Right lobe of liver (tissue), 6 donors: ENCODE results near the gene TFF3. TPM values are rescaled to one million over a fixed set of nuclear protein-coding genes. Genes with fewer than 3 reads are reported as not detected.

ENCODE experiments used
- ATAC-seq, 4 donors: fragments of 200-7000 bp; cut with Tn5 transposase; one replicate each; pipeline ENCODE4 v1.9.1; 2020; ENCODE audit warnings: mild to moderate bottlenecking in 4 of 4, moderate library complexity in 4 of 4
- DNase-seq, 3 donors: peaks; one replicate each; pipeline ENCODE4 v3.0.0-alpha.2; 2020
- H3K27ac ChIP-seq, 3 donors: fragments of 200-600 bp; one replicate each; pipeline ENCODE4 v1.8.0; 2022
- H3K27me3 ChIP-seq, 2 donors: fragments of 200-600 bp; one replicate each; pipeline ENCODE4 v1.8.0; 2022
- H3K36me3 ChIP-seq, 4 donors: fragments of 200-600 bp; sonication (generic) in 1 of 4; one replicate each; pipeline versions ENCODE4 v1.5.1 to v1.8.0; 2017 to 2022; ENCODE audit warnings: control low read depth in 1 of 4
- H3K4me1 ChIP-seq, 4 donors: fragments of 200-600 bp; sonication (generic) in 1 of 4; one replicate each; pipeline versions ENCODE4 v1.5.1 to v1.8.0; 2017 to 2022; ENCODE audit warnings: control low read depth in 1 of 4
- H3K4me3 ChIP-seq, 3 donors: fragments of 200-600 bp; one replicate each; pipeline ENCODE4 v1.8.0; 2022
- H3K9me3 ChIP-seq, 4 donors: fragments of 200-600 bp; sonication (generic) in 1 of 4; one replicate each; pipeline versions ENCODE4 v1.5.1 to v1.8.0; 2017 to 2022; ENCODE audit warnings: control low read depth in 1 of 4
- CTCF ChIP-seq, 4 donors: fragments of 200-600 bp in 3 of 4; fragments of 450-650 bp in 1 of 4; IDR thresholded peaks; one replicate each; pipeline versions ENCODE4 v1.5.1 to v1.8.0; 2016 to 2022; ENCODE audit warnings: antibody characterized with exemption in 4 of 4, mild to moderate bottlenecking in 2 of 4
- POLR2A ChIP-seq: fragments of 450-650 bp; IDR thresholded peaks from one replicate; pipeline ENCODE4 v1.6.1; 2017; ENCODE audit warnings: antibody characterized with exemption, mild to moderate bottlenecking
- WGBS: methylation state at CpG from one replicate; pipeline ENCODE4 v1.1.6; 2018; ENCODE audit warnings: low coverage, low lambda C conversion rate; ENCODE audit not compliant: insufficient coverage; ENCODE audit errors: missing lambda C conversion rate; 5-methylcytosine and 5-hydroxymethylcytosine counted together
- intact Hi-C, 2 donors: fragments of 100-400 bp; cut with DNase I; formaldehyde crosslinking; loops; one replicate each; pipeline versions ENCODE4 v1.11.2 to v1.14.1; 2022
- total RNA-seq, 6 experiments: library from RNA; depleted of rRNA in 2 of 6; stranded (reverse); fragments of >200 nt in 2 of 6; fragmentation: NEBNext Ultra II Directional in 3 of 6; extraction: Animal tissue kit (Norgen Biotek cat#: 25700) in 3 of 6; gene quantifications; one replicate each; pipeline versions ENCODE4 v1.1.0 to v1.2.4, GENCODE V29; 2016 to 2023
- donor health status: DM: no; HTN: yes; CAD: no.
- donor health status: DM: no; HTN: no; CAD: no.
- donor health status: DM: no; HTN: no; CAD: no.
- donor health status: DM: no; HTN: yes; CAD: no.
- donor health status: DM: no; HTN: yes; CAD: no.

The TFF3 gene
- total RNA-seq, 6 experiments from 2014 or later: 0.88 to 6.8 (median 2.5) TPM

DNA sequence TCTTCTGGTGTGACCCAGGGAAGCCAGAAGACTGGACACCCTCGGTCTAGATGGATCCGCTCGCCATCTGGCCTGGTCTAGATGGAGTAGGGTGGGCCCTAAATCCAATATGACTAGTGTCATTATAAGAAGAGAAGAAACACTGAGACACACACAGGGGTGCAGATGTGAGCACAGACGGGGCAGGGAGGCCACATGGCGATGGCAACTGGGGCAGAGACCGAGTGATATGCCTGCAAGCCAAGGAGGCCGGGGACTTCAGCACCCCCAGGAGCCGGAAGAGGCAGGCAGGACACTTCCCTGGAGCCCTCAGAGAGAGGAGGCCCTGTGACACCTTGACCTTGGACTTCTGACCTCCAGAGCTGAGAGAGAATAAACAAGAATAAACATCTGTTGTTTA is 5.6 kb upstream of the TFF3 start:
- WGBS: 81% methylated on average over 4 of the region's 8 CpGs
- no peaks in the 10 kb centered on the region for H3K27me3 ChIP-seq
- no peaks in the 10 kb centered on the region for H3K4me1 ChIP-seq
- no peak overlapping the region for H3K27ac ChIP-seq
- no peaks in the 10 kb centered on the region for H3K36me3 ChIP-seq
- no peak for TF ChIP-seq POLR2A
- TF ChIP-seq CTCF (IDR thresholded peaks at IDR 0.05): no peak
- H3K9me3 ChIP-seq: no peaks in the 10 kb centered on the region
- ATAC-seq (no peak), DNase-seq (no peak)
- H3K4me3 ChIP-seq: no peak overlapping the region
- intact Hi-C loops: no loop called here

DNA sequence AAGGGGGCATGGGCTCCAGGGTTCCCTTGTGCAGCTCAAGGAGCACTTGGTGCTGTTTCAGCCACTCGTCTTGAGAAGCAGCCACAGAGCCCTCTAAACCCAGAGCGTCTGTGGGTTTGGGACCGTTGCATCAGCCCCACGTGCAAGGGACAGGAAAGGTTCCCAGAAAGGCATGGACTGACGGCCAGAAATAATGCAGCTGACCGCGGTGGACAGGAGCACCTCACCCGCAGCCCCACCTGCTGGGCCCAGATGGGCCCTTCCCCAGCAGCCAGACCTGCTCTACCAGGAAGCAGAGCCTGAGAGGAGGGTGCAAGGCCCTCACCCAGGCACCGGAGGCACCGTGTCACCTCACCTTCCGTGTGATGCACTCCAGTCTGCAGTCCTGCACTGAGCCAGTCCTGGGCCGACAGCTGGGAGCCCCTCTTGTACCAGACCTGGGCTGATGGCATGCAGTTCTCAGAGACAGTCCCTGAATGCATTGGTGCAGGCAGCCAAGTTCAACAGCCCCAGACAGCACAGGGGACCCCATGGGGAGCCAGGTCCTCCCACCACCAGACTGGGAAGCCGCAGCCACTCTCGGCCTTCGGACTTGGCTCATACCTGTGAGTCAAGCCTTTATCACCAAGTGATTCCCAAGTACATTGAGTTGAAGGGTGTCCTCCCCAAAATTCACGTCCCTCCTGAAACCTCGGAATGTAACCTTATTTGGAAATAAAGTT is 4.8 kb upstream of the TFF3 start:
- TF ChIP-seq CTCF (IDR thresholded peaks at IDR 0.05) (no peak), POLR2A (no peak)
- H3K9me3 ChIP-seq: no peaks in the 10 kb centered on the region
- H3K27me3 ChIP-seq: no peaks in the 10 kb centered on the region
- ATAC-seq: peak in 3 of 4 donors; percentile 4 to 26 (median 17)
- H3K36me3 ChIP-seq: no peaks in the 10 kb centered on the region
- intact Hi-C loops: no loop called here
- no peak overlapping the region for H3K4me3 ChIP-seq
- 100% methylated on average over 1 of the region's 17 CpGs for WGBS
- no peak for DNase-seq
- no peak overlapping the region for H3K27ac ChIP-seq
- H3K4me1 ChIP-seq: no peaks in the 10 kb centered on the region

DNA sequence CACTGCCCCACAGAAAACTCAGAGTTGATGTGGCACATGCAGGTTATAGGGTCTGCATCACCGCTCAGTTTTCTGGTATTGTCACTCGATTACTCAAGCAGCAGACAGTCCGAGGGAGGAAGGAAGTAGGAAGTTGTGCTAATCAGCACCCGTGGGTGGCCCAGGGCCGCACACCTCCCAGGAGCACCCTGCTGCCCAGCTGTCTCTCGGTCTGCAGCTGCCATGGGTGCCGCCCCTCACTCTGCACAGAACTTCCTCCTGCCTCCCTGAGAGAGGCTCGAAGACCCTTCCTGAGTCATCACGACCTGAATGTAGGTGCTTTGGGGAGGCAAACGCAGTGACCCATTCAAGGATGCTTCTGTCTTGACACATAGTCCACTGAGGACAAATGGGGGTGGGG is 4.2 kb upstream of the TFF3 start:
- no peaks in the 10 kb centered on the region for H3K27me3 ChIP-seq
- TF ChIP-seq CTCF (IDR thresholded peaks at IDR 0.05): no peak
- TF ChIP-seq POLR2A: no peak
- H3K27ac ChIP-seq: no peak overlapping the region
- ATAC-seq (peak; percentile 44 to 55 (median 52)), DNase-seq (no peak)
- no peak overlapping the region for H3K4me3 ChIP-seq
- no peaks in the 10 kb centered on the region for H3K9me3 ChIP-seq
- no peaks in the 10 kb centered on the region for H3K36me3 ChIP-seq
- WGBS: 31% methylated on average over 7 of the region's 10 CpGs
- intact Hi-C loops: no loop called here
- H3K4me1 ChIP-seq: no peaks in the 10 kb centered on the region

- Histone ChIP-seq H3K9me3 (no peaks in the 10 kb centered on the region), H3K4me1 (no peaks in the 10 kb centered on the region), H3K27ac (no peak overlapping the region), H3K4me3 (no peak overlapping the region), H3K36me3 (no peaks in the 10 kb centered on the region), H3K27me3 (no peaks in the 10 kb centered on the region)
- WGBS: 94% methylated on average over 8 of the region's 20 CpGs
- TF ChIP-seq POLR2A: no peak
- TF ChIP-seq CTCF (IDR thresholded peaks at IDR 0.05): no peak
- intact Hi-C loops: no loop called here
- no peak for DNase-seq
- ATAC-seq: no peak
These were observed 2.9 kb upstream of the TFF3 start for GRCh38 chr21:42317826-42318746.
